Measurements from ENCODE around the gene POTEM.
"Not testable (repeated sequence)": the region's sequence is repeated elsewhere in the genome, so short reads cannot be mapped to it uniquely, and the experiment has no call there.

Gene POTEM

DNA sequence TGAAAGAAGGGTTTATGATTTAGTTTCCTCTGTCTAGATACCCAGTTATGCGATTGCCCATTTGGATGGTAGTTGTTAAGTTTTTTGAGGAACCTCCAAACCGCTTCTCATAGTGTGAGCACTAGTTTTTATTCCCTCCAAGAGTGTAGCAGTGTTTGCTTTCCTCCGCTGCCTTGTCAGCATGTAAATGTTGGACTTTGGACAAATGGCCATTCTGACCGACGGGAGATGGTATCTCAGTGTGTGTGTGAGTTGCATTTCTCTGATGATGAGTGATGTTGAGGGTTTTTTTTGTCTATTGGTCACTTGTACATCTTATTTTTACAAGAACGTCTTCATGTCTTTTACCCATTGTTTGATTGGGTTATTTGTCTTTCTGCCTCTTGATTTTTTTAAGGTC lies 11.4 kb upstream of the POTEM start:
- not testable (repeated sequence) for H3K27ac ChIP-seq (ENCODE audit: low read length); H4K20me1 ChIP-seq (ENCODE audit: insufficient read depth, low read length); H3K36me3 ChIP-seq (replicated peaks; ENCODE audit: insufficient read depth, low read length); H3K9me2 ChIP-seq (replicated peaks; ENCODE audit: insufficient read depth, low read length); H3K27me3 ChIP-seq (replicated peaks; ENCODE audit: insufficient read depth, low read length); H3K4me1 ChIP-seq (ENCODE audit: low read length); DNase-seq; H3K9ac ChIP-seq (ENCODE audit: low read length); H3K79me2 ChIP-seq (ENCODE audit: low read length); H3K4me2 ChIP-seq (ENCODE audit: low read depth, low read length); H3F3A ChIP-seq (ENCODE audit: insufficient read depth, low read length); H3K9me3 ChIP-seq (replicated peaks; ENCODE audit: insufficient read depth, low read length); H2AFZ ChIP-seq (ENCODE audit: low read length); H3K4me3 ChIP-seq (ENCODE audit: low read length)

DNA sequence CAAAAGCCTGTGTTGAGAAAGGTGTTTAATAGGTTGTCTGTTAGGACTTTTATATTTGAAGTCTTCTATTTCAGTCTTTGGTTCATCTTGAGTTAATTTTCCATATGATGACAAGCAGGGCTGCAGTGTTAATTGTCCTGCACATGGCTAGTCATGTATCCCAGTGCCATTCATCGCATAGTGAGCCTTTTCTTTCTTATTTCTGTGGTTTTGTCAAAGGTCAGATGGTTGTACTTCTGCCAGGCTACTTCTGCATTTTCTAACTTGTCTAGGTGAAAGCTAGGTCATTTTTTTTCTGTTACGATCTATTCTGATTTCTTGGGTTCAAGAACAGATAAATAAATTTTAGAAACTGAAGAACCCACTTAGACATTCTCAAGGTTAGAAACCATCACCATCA lies 5.7 kb upstream of the POTEM start:
- DNase-seq; H2AFZ ChIP-seq (ENCODE audit: low read length); H3K9me2 ChIP-seq (replicated peaks; ENCODE audit: insufficient read depth, low read length); H3K9ac ChIP-seq (ENCODE audit: low read length); H3F3A ChIP-seq (ENCODE audit: insufficient read depth, low read length); H3K4me3 ChIP-seq (ENCODE audit: low read length); H3K27ac ChIP-seq (ENCODE audit: low read length); H3K4me1 ChIP-seq (ENCODE audit: low read length); H3K9me3 ChIP-seq (replicated peaks; ENCODE audit: insufficient read depth, low read length); H3K36me3 ChIP-seq (replicated peaks; ENCODE audit: insufficient read depth, low read length); H4K20me1 ChIP-seq (ENCODE audit: insufficient read depth, low read length); H3K27me3 ChIP-seq (replicated peaks; ENCODE audit: insufficient read depth, low read length); H3K4me2 ChIP-seq (ENCODE audit: low read depth, low read length); H3K79me2 ChIP-seq (ENCODE audit: low read length): not testable (repeated sequence)

DNA sequence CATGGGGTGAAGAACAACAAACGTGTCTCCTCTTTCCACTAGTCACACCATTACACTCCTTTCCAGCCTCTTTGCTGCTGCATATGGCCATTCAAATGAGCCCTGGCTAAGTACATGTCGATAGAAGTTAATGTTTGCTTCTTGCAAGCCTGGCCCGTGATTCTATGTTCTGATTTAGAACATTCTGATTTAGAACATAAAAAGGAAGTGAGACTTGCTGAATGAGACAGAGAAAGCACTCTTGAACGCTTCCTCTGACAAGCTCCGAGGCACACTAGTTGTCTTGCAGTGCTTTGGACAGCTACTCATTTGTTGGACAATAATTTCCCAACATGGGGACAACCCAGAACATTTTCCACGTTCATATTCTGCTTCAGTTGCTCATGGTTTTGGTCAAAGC lies 5.1 kb upstream of the POTEM start:
- H3K9ac ChIP-seq (ENCODE audit: low read length); H3K9me3 ChIP-seq (replicated peaks; ENCODE audit: insufficient read depth, low read length); H3K4me3 ChIP-seq (ENCODE audit: low read length); H4K20me1 ChIP-seq (ENCODE audit: insufficient read depth, low read length); H3K4me1 ChIP-seq (ENCODE audit: low read length); H3K27ac ChIP-seq (ENCODE audit: low read length); H3K27me3 ChIP-seq (replicated peaks; ENCODE audit: insufficient read depth, low read length); H3K9me2 ChIP-seq (replicated peaks; ENCODE audit: insufficient read depth, low read length); H3K36me3 ChIP-seq (replicated peaks; ENCODE audit: insufficient read depth, low read length); H3F3A ChIP-seq (ENCODE audit: insufficient read depth, low read length); H2AFZ ChIP-seq (ENCODE audit: low read length); H3K4me2 ChIP-seq (ENCODE audit: low read depth, low read length); DNase-seq; H3K79me2 ChIP-seq (ENCODE audit: low read length): not testable (repeated sequence)

DNA sequence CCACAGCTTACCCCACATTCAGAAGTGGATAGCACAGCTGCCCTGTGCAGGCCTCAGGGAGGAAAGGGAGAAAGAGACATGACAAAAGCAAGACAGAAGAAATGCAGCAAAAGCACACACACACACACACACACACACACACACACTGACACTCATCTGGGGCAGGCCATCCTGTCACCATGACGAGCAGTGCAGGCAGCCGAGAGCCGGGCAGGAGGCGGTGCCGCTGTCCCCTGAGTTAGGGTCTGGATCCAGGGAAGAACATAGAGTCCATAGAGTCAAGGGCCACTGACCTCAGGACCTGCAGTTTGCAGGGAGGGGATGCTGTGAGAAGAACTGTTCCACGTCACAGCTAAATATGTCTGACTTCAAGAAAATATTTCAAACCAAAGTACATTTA lies 4.0 kb upstream of the POTEM start:
- not testable (repeated sequence) for H3K4me1 ChIP-seq (ENCODE audit: low read length); H3K9me2 ChIP-seq (replicated peaks; ENCODE audit: insufficient read depth, low read length); DNase-seq; H3K4me3 ChIP-seq (ENCODE audit: low read length); H3K27ac ChIP-seq (ENCODE audit: low read length); H3K36me3 ChIP-seq (replicated peaks; ENCODE audit: insufficient read depth, low read length); H3K4me2 ChIP-seq (ENCODE audit: low read depth, low read length); H2AFZ ChIP-seq (ENCODE audit: low read length); H3K9me3 ChIP-seq (replicated peaks; ENCODE audit: insufficient read depth, low read length); H4K20me1 ChIP-seq (ENCODE audit: insufficient read depth, low read length); H3K79me2 ChIP-seq (ENCODE audit: low read length); H3F3A ChIP-seq (ENCODE audit: insufficient read depth, low read length); H3K27me3 ChIP-seq (replicated peaks; ENCODE audit: insufficient read depth, low read length); H3K9ac ChIP-seq (ENCODE audit: low read length)

DNA sequence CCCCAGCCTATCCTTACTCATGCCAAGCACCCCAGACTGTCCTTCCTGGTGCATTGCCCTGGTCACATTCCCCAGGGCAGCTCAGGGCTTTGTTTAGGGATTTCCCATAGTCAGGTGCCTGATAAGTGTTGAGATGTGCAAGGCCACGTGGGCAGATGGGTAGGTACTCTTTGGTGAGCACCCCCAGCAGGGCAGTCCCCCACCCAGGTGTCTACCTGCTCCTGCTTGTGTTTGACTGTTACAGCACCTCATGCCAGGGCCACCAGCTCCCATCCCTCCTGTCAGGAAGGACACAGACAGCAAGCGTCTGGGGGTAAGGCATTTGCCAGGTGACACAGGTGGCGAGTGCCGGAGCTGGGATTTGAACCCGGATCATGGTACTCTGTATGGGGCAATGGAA lies 2.4 kb upstream of the POTEM start:
- not testable (repeated sequence) for H3K4me3 ChIP-seq (ENCODE audit: low read length); H3K27ac ChIP-seq (ENCODE audit: low read length); H3K9me2 ChIP-seq (replicated peaks; ENCODE audit: insufficient read depth, low read length); H3K4me1 ChIP-seq (ENCODE audit: low read length); H3K9me3 ChIP-seq (replicated peaks; ENCODE audit: insufficient read depth, low read length); H3K9ac ChIP-seq (ENCODE audit: low read length); DNase-seq; H4K20me1 ChIP-seq (ENCODE audit: insufficient read depth, low read length); H3K79me2 ChIP-seq (ENCODE audit: low read length); H2AFZ ChIP-seq (ENCODE audit: low read length); H3F3A ChIP-seq (ENCODE audit: insufficient read depth, low read length); H3K4me2 ChIP-seq (ENCODE audit: low read depth, low read length); H3K36me3 ChIP-seq (replicated peaks; ENCODE audit: insufficient read depth, low read length); H3K27me3 ChIP-seq (replicated peaks; ENCODE audit: insufficient read depth, low read length)

DNA sequence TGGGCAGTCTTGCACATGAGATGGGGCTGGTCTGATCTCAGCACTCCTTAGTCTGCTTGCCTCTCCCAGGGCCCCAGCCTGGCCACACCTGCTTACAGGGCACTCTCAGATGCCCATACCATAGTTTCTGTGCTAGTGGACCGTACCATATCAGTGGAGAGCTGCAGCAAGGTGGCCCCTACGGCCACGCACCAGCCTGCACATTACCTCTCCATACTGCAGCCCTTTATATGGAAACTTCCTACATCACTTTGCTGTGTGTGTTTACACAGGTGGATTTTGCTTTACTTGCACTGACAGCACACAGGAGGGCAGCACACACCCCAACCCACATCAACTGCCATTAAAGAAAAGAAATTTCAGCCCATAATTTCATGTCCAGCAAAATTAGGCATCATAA lies 35.3 kb downstream of the POTEM start:
- not testable (repeated sequence) for H3K4me3 ChIP-seq (ENCODE audit: low read length); H3K9me3 ChIP-seq (replicated peaks; ENCODE audit: insufficient read depth, low read length); H3K27me3 ChIP-seq (replicated peaks; ENCODE audit: insufficient read depth, low read length); DNase-seq; H3K4me2 ChIP-seq (ENCODE audit: low read depth, low read length); H3K36me3 ChIP-seq (replicated peaks; ENCODE audit: insufficient read depth, low read length); H3K4me1 ChIP-seq (ENCODE audit: low read length); H3K27ac ChIP-seq (ENCODE audit: low read length); H3K9ac ChIP-seq (ENCODE audit: low read length); H3K9me2 ChIP-seq (replicated peaks; ENCODE audit: insufficient read depth, low read length); H3F3A ChIP-seq (ENCODE audit: insufficient read depth, low read length); H2AFZ ChIP-seq (ENCODE audit: low read length); H3K79me2 ChIP-seq (ENCODE audit: low read length); H4K20me1 ChIP-seq (ENCODE audit: insufficient read depth, low read length)

DNA sequence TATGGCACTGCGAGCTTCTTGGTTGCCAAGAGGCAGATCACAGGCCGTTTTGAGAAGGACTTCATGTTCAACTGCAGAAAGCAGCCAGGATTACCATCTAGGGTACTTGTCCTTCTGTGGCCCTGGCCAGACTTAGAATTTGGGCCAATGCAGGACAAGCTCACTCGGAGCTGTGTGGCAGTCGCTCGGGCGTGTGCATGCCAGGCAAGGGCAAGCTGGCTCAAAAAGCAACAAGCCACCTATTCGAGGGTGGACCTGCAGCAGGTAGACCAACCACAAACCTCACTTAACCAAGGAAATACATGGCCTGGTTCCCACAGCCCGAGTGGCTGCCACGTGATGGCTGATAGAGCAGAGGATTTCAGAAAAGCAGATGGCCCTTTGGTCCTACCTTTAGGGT lies 39.3 kb downstream of the POTEM start:
- not testable (repeated sequence) for H3K4me3 ChIP-seq (ENCODE audit: low read length); H3F3A ChIP-seq (ENCODE audit: insufficient read depth, low read length); H3K27me3 ChIP-seq (replicated peaks; ENCODE audit: insufficient read depth, low read length); H3K79me2 ChIP-seq (ENCODE audit: low read length); H3K36me3 ChIP-seq (replicated peaks; ENCODE audit: insufficient read depth, low read length); H3K4me2 ChIP-seq (ENCODE audit: low read depth, low read length); H3K27ac ChIP-seq (ENCODE audit: low read length); H2AFZ ChIP-seq (ENCODE audit: low read length); H3K9ac ChIP-seq (ENCODE audit: low read length); DNase-seq; H3K9me3 ChIP-seq (replicated peaks; ENCODE audit: insufficient read depth, low read length); H4K20me1 ChIP-seq (ENCODE audit: insufficient read depth, low read length); H3K4me1 ChIP-seq (ENCODE audit: low read length); H3K9me2 ChIP-seq (replicated peaks; ENCODE audit: insufficient read depth, low read length)

DNA sequence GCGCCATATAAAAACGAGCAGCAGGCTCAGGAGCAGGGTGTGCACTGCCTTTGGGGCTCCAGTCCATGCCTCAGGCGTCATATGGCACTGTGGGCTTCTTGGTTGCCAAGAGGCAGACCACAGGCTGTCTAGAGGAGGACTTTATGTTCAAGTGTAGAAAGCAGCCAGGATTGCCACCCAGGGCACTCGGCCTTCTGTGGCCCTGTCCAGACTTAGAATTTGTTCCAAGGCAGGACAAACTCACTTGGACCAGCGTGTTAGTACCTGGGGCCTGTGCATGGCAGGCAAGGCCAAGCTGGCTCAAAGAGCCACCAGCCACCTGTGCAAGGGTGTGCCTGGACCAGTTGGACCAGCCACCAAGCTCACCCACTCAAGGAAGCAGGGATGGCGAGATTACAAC lies 40.4 kb downstream of the POTEM start:
- not testable (repeated sequence) for H4K20me1 ChIP-seq (ENCODE audit: insufficient read depth, low read length); H3K27ac ChIP-seq (ENCODE audit: low read length); H3K4me3 ChIP-seq (ENCODE audit: low read length); H2AFZ ChIP-seq (ENCODE audit: low read length); H3K79me2 ChIP-seq (ENCODE audit: low read length); H3K4me2 ChIP-seq (ENCODE audit: low read depth, low read length); H3K9ac ChIP-seq (ENCODE audit: low read length); H3K9me3 ChIP-seq (replicated peaks; ENCODE audit: insufficient read depth, low read length); DNase-seq; H3K4me1 ChIP-seq (ENCODE audit: low read length); H3K27me3 ChIP-seq (replicated peaks; ENCODE audit: insufficient read depth, low read length); H3F3A ChIP-seq (ENCODE audit: insufficient read depth, low read length); H3K9me2 ChIP-seq (replicated peaks; ENCODE audit: insufficient read depth, low read length); H3K36me3 ChIP-seq (replicated peaks; ENCODE audit: insufficient read depth, low read length)

All from MM.1S (cell line).